H9 (cell line): ENCODE results near the gene CENPM. TPM values are rescaled to one million over a fixed set of nuclear protein-coding genes. Genes with fewer than 3 reads are reported as not detected.

ENCODE experiments used
- DNase-seq: peaks from one replicate; pipeline ENCODE4 v3.0.0-alpha.2; 2017
- H2AFZ ChIP-seq: one replicate; pipeline ENCODE4 v1.6.1; 2013; ENCODE audit warnings: mild to moderate bottlenecking, low read length, control low read depth, moderate library complexity
- H2AK5ac ChIP-seq: 2 replicates; pipeline ENCODE4 v1.6.1; 2013; ENCODE audit warnings: low read length, control low read depth, mixed read lengths; ENCODE audit not compliant: insufficient read length
- H2BK120ac ChIP-seq: one replicate; pipeline ENCODE4 v1.6.1; 2013; ENCODE audit warnings: low read depth, mild to moderate bottlenecking, low read length, control low read depth, inconsistent platforms; ENCODE audit not compliant: poor library complexity, severe bottlenecking
- H2BK12ac ChIP-seq: 2 replicates; pipeline ENCODE4 v1.6.1; 2013; ENCODE audit warnings: low read length, control low read depth, mixed read lengths, low read depth; ENCODE audit not compliant: insufficient read length
- H2BK15ac ChIP-seq: 2 replicates; pipeline ENCODE4 v1.6.1; 2013; ENCODE audit warnings: low read depth, low read length, control low read depth
- H2BK20ac ChIP-seq: one replicate; pipeline ENCODE4 v1.6.1; 2013; ENCODE audit warnings: low read depth, mild to moderate bottlenecking, low read length, control low read depth, inconsistent platforms; ENCODE audit not compliant: poor library complexity, severe bottlenecking
- H2BK5ac ChIP-seq: 2 replicates; pipeline ENCODE4 v1.6.1; 2013; ENCODE audit warnings: low read length, control low read depth, mixed read lengths; ENCODE audit not compliant: insufficient read length
- H3K14ac ChIP-seq: 2 replicates; pipeline ENCODE4 v1.6.1; 2013; ENCODE audit warnings: low read length, control low read depth; ENCODE audit not compliant: insufficient read depth
- H3K18ac ChIP-seq: 2 replicates; pipeline ENCODE4 v1.6.1; 2013; ENCODE audit warnings: low read depth, mild to moderate bottlenecking, mixed read lengths, low read length, control low read depth; ENCODE audit not compliant: insufficient read length
- H3K23ac ChIP-seq: 2 replicates; pipeline ENCODE4 v1.6.1; 2013; ENCODE audit warnings: low read length, control low read depth, mixed read lengths, low read depth; ENCODE audit not compliant: insufficient read length
- H3K23me2 ChIP-seq: 2 replicates; pipeline ENCODE4 v1.6.1; 2013; ENCODE audit warnings: low read depth, mild to moderate bottlenecking, mixed read lengths, low read length, control low read depth; ENCODE audit not compliant: insufficient read length, poor library complexity, severe bottlenecking
- H3K27ac ChIP-seq: 2 replicates; pipeline ENCODE4 v1.5.1; 2013; ENCODE audit warnings: low read length, control low read depth, mixed read lengths, low read depth; ENCODE audit not compliant: insufficient read length
- H3K27me3 ChIP-seq: 2 replicates; pipeline ENCODE4 v1.6.1; 2013; ENCODE audit warnings: low read length, control low read depth, inconsistent platforms; ENCODE audit not compliant: insufficient read depth
- H3K4ac ChIP-seq: 2 replicates; pipeline ENCODE4 v1.6.1; 2013; ENCODE audit warnings: low read depth, mild to moderate bottlenecking, control low read depth, inconsistent platforms, low read length, moderate library complexity
- H3K4me1 ChIP-seq: 2 replicates; pipeline ENCODE4 v1.6.1; 2013; ENCODE audit warnings: low read length, control low read depth, inconsistent platforms; ENCODE audit not compliant: insufficient read depth
- H3K4me2 ChIP-seq: 2 replicates; pipeline ENCODE4 v1.6.1; 2013; ENCODE audit warnings: low read length, control low read depth, mixed read lengths; ENCODE audit not compliant: insufficient read length, insufficient read depth
- H3K56ac ChIP-seq: 2 replicates; pipeline ENCODE4 v1.6.1; 2013; ENCODE audit warnings: low read depth, mild to moderate bottlenecking, mixed read lengths, low read length, control low read depth; ENCODE audit not compliant: insufficient read length
- H3K79me1 ChIP-seq: 2 replicates; pipeline ENCODE4 v1.6.1; 2013; ENCODE audit warnings: low read depth, mild to moderate bottlenecking, moderate library complexity, low read length, control low read depth, inconsistent platforms; ENCODE audit not compliant: insufficient read depth, poor library complexity, severe bottlenecking
- H3K79me2 ChIP-seq: 2 replicates; pipeline ENCODE4 v1.6.1; 2013; ENCODE audit warnings: low read length, control low read depth, inconsistent platforms; ENCODE audit not compliant: insufficient read depth
- H3K9ac ChIP-seq: 2 replicates; pipeline ENCODE4 v1.6.1; 2013; ENCODE audit warnings: low read length, control low read depth, mixed read lengths; ENCODE audit not compliant: insufficient read length; ENCODE audit errors: extremely low read depth
- H3K9me3 ChIP-seq: one replicate; pipeline ENCODE4 v1.6.1; 2013; ENCODE audit warnings: low read depth, low read length, inconsistent platforms; ENCODE audit not compliant: control insufficient read depth
- H3T11ph ChIP-seq: one replicate; pipeline ENCODE4 v1.6.1; 2013; ENCODE audit warnings: mild to moderate bottlenecking, low read length, control low read depth, inconsistent platforms
- H4K20me1 ChIP-seq: one replicate; pipeline ENCODE4 v1.6.1; 2013; ENCODE audit not compliant: control insufficient read depth, insufficient read length, insufficient read depth
- H4K5ac ChIP-seq: 2 replicates; pipeline ENCODE4 v1.6.1; 2013; ENCODE audit warnings: low read depth, mild to moderate bottlenecking, mixed read lengths, low read length, control low read depth; ENCODE audit not compliant: insufficient read length
- H4K8ac ChIP-seq: replicated peaks from 2 replicates; pipeline ENCODE4 v1.6.1; 2013; ENCODE audit warnings: low read length, control low read depth, mixed read lengths, low read depth; ENCODE audit not compliant: insufficient read length
- H4K91ac ChIP-seq: 2 replicates; pipeline ENCODE4 v1.6.1; 2013; ENCODE audit warnings: low read depth, mild to moderate bottlenecking, moderate library complexity, mixed read lengths, low read length, control low read depth; ENCODE audit not compliant: insufficient read length
- H3K27ac Mint-ChIP-seq, 3 experiments: 2 replicates in 2 of 3; 3 replicates in 1 of 3; pipeline ENCODE4 v1.8.0; 2020 to 2021; ENCODE audit warnings: mixed read lengths in 3 of 3, mild to moderate bottlenecking in 1 of 3, moderate library complexity in 1 of 3
- H3K27me3 Mint-ChIP-seq: 2 replicates; pipeline ENCODE4 v1.8.0; 2021; ENCODE audit warnings: low read depth, mild to moderate bottlenecking, moderate library complexity, mixed read lengths
- H3K36me3 Mint-ChIP-seq, 3 experiments: 2 replicates in 2 of 3; 3 replicates in 1 of 3; pipeline ENCODE4 v1.8.0; 2020 to 2021; ENCODE audit warnings: low read depth in 3 of 3, mixed read lengths in 3 of 3; ENCODE audit not compliant: insufficient read depth in 1 of 3
- H3K4me1 Mint-ChIP-seq, 2 experiments: 2 replicates each; pipeline ENCODE4 v1.8.0; 2020; ENCODE audit warnings: mixed read lengths in 2 of 2
- H3K4me3 Mint-ChIP-seq, 2 experiments: 2 replicates in 1 of 2; 3 replicates in 1 of 2; pipeline ENCODE4 v1.8.0; 2020 to 2021; ENCODE audit warnings: mild to moderate bottlenecking in 2 of 2, mixed read lengths in 2 of 2, moderate library complexity in 1 of 2
- H3K9me3 Mint-ChIP-seq, 2 experiments: 2 replicates in 1 of 2; 3 replicates in 1 of 2; pipeline ENCODE4 v1.8.0; 2020; ENCODE audit warnings: mild to moderate bottlenecking in 2 of 2, mixed read lengths in 2 of 2, moderate library complexity in 1 of 2
- WGBS: extraction: QIAGEN DNeasy Blood & Tissue Kit; methylation state at CpG from one replicate; pipeline ENCODE4 v1.1.7; 2013; ENCODE audit warnings: missing lambda C conversion rate, low lambda C conversion rate, mixed read lengths; ENCODE audit not compliant: insufficient read length; ENCODE audit errors: extremely low coverage; 5-methylcytosine and 5-hydroxymethylcytosine counted together
- total RNA-seq: library from RNA; stranded (reverse); gene quantifications from 2 replicates; pipeline ENCODE4 v1.2.1, GENCODE V29; 2021
- TF ChIP-seq, protein P1 (sequence below): fragments of 200-600 bp; sonication (generic); conservative IDR thresholded peaks from 3 replicates; pipeline ENCODE4 v1.8.0; 2021; ENCODE audit warnings: antibody characterized with exemption, mild to moderate bottlenecking

Gene CENPM
- total RNA-seq, 1 experiment from 2014 or later: 36.5 TPM

DNA sequence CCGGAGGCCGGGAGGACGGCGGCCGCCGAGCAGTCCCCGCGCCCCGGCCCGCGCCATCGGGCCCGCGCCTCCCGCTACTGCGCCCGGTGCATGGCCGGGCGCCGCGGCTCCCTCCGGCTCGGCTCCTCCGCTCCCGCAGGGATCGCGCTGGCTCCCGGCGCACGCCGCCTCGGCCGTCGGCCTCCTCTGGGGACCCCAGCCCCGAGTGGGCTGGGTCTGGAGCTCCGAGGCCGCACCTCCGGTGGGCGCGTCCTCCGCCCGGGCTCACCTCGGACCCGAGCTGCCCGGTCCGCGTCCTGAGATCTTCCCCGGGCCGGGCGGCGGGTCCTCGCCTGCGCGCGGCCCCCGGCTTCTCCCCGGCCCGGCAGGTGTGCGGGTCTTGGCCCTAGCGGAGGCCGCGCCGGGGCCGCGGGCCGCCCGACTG is 32.3 kb downstream of the CENPM start:
- Histone ChIP-seq H4K5ac (no peak overlapping the region), H3K27ac (no peak overlapping the region), H3K9me3 (no peaks in the 10 kb centered on the region), H4K91ac (no peak overlapping the region), H3K56ac (no peak overlapping the region), H2BK20ac (no peak overlapping the region), H3K23me2 (peaks cover 11% of the 10 kb centered on the region), H2BK5ac (no peak overlapping the region), H4K20me1 (peaks cover 2% of the 10 kb centered on the region), H2BK120ac (no peak overlapping the region), H2AK5ac (no peak overlapping the region), H3K79me2 (no peaks in the 10 kb centered on the region), H3K23ac (no peak overlapping the region), H4K8ac (no peak overlapping the region), H3K4me2 (no peak overlapping the region), H3T11ph (no peak overlapping the region), H2BK15ac (no peak overlapping the region), H3K4ac (no peak overlapping the region), H3K14ac (no peak overlapping the region), H3K27me3 (peaks cover 62% of the 10 kb centered on the region), H2AFZ (no peak overlapping the region), H3K79me1 (no peaks in the 10 kb centered on the region), H3K9ac (no peak overlapping the region), H2BK12ac (no peak overlapping the region), H3K4me1 (peaks cover 2% of the 10 kb centered on the region; the same call in 1 of the 2 replicates), H3K18ac (no peak overlapping the region)
- no peaks in the 10 kb centered on the region; a peak in 2 of 5 replicates for H3K9me3 Mint-ChIP-seq
- H3K36me3 Mint-ChIP-seq: no peaks in the 10 kb centered on the region; a peak in 2 of 7 replicates
- TF ChIP-seq, protein P1, sequence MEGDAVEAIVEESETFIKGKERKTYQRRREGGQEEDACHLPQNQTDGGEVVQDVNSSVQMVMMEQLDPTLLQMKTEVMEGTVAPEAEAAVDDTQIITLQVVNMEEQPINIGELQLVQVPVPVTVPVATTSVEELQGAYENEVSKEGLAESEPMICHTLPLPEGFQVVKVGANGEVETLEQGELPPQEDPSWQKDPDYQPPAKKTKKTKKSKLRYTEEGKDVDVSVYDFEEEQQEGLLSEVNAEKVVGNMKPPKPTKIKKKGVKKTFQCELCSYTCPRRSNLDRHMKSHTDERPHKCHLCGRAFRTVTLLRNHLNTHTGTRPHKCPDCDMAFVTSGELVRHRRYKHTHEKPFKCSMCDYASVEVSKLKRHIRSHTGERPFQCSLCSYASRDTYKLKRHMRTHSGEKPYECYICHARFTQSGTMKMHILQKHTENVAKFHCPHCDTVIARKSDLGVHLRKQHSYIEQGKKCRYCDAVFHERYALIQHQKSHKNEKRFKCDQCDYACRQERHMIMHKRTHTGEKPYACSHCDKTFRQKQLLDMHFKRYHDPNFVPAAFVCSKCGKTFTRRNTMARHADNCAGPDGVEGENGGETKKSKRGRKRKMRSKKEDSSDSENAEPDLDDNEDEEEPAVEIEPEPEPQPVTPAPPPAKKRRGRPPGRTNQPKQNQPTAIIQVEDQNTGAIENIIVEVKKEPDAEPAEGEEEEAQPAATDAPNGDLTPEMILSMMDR: no peak
- H3K4me3 Mint-ChIP-seq: no peak overlapping the region
- peaks cover 7 to 24% of the 10 kb centered on the region in 2 experiments; a peak in 3 of 4 replicates for H3K4me1 Mint-ChIP-seq
- DNase-seq: no peak
- H3K27ac Mint-ChIP-seq: no peak overlapping the region
- peaks cover 87% of the 10 kb centered on the region for H3K27me3 Mint-ChIP-seq
- no CpG with 5 or more reads among the region's 67 CpGs for WGBS
